HG03175 (cell line): ENCODE measurements around the gene FAM118A.
"Not testable (repeated sequence)": the region's sequence is repeated elsewhere in the genome, so short reads cannot be mapped to it uniquely, and the experiment has no call there.

ENCODE experiments used
- ATAC-seq: cut with Tn5 transposase; IDR thresholded peaks from one replicate; pipeline ENCODE4 v1.9.1; 2021; ENCODE audit warnings: mild to moderate bottlenecking, moderate library complexity; ENCODE audit not compliant: unreplicated experiment

Gene FAM118A

GRCh38 chr22:45309422-45310227 lies at the start of gene FAM118A:
Gene FAM118A, plus strand, starts transcription at chr22:45309934. Its CDS starts 12,446 bp downstream, at chr22:45322380.
- peak; percentile 82 for ATAC-seq

- not testable (repeated sequence) for ATAC-seq
Measured at GRCh38 chr22:45260395-45260759, 49.4 kb upstream of the FAM118A start.

GRCh38 chr22:45261407-45262088 lies 48.2 kb upstream of the FAM118A start:
- no peak for ATAC-seq

GRCh38 chr22:45262195-45262930 lies 47.4 kb upstream of the FAM118A start:
- no peak for ATAC-seq

- peak; percentile 54 for ATAC-seq
Measured at GRCh38 chr22:45262931-45263462, 46.7 kb upstream of the FAM118A start.

- peak; percentile 79 for ATAC-seq
Measured at GRCh38 chr22:45263463-45264269, 46.1 kb upstream of the FAM118A start.

GRCh38 chr22:45265535-45265934 lies 44.2 kb upstream of the FAM118A start:
- ATAC-seq, result no peak

- ATAC-seq, result no peak
Measured at GRCh38 chr22:45268167-45268957, 41.4 kb upstream of the FAM118A start.

GRCh38 chr22:45268958-45269844 lies 40.5 kb upstream of the FAM118A start:
- ATAC-seq, result peak; percentile 71

- no peak for ATAC-seq
Measured at GRCh38 chr22:45270095-45271020, 39.4 kb upstream of the FAM118A start.

- ATAC-seq, result no peak
Measured at GRCh38 chr22:45271667-45272201, 38.0 kb upstream of the FAM118A start.

- ATAC-seq, result no peak
Measured at GRCh38 chr22:45272498-45272897, 37.2 kb upstream of the FAM118A start.

- ATAC-seq, result no peak
Measured at GRCh38 chr22:45273452-45274075, 36.2 kb upstream of the FAM118A start.

GRCh38 chr22:45276507-45277105 lies 33.1 kb upstream of the FAM118A start:
- ATAC-seq, result no peak

GRCh38 chr22:45277720-45278119 lies 32.0 kb upstream of the FAM118A start:
- not testable (repeated sequence) for ATAC-seq

- ATAC-seq, result no peak
Measured at GRCh38 chr22:45278125-45278524, 31.6 kb upstream of the FAM118A start.
